HG03378 (cell line): ENCODE results near the gene GRB2.
"Not testable (repeated sequence)": the region's sequence is repeated elsewhere in the genome, so short reads cannot be mapped to it uniquely, and the experiment has no call there.

Source experiments
- ATAC-seq: cut with Tn5 transposase; IDR thresholded peaks from one replicate; pipeline ENCODE4 v1.9.1; 2021; ENCODE audit warnings: mild to moderate bottlenecking, moderate library complexity; ENCODE audit not compliant: unreplicated experiment

The GRB2 gene

DNA sequence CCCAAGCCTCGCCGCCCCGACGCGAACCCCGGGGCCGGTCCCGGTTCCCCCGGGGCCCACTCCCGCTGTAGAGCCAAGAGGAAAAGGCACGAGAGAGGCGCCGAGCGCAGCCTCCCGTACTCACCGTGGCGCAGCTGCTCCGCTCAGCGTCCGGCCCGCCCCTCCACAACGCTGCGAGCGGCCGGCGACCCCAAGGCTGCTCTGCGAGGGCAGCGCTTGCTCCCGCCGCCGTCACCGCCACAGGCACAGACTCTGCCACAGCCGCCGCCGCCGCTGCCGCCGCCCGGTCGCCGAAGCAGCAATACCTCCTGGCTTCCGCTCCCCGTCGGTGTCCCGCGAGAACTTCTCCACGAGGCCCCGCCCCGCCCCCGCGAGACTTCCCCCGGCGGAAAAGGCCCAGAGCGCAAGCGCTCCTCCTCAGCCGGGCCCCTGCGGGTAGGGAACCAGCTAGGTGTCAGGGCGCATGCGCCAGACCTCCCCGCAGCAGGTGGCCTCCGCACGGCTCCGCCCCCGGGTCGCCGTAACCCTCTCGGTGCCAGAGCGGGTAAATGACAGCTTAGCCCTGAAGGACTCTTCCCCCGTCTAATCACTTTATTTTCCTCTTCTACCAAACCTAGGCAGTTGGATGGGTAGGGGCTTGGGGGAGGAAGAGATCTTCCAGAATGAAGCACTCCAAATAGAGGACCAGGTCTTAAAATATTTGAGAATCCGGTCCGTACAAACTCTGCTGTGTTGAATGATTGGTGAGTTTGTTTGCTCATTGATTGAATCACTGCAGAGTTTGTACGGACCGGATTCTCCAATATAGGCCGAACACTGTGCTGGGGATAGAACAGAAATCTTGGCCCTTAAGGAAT is at the start of gene GRB2:
GRB2 (minus strand) TSS at position 314 of the 857 bp plus-strand sequence. CDS start 12,050 bp downstream, outside the sequence.
- peak; percentile 50 for ATAC-seq

DNA sequence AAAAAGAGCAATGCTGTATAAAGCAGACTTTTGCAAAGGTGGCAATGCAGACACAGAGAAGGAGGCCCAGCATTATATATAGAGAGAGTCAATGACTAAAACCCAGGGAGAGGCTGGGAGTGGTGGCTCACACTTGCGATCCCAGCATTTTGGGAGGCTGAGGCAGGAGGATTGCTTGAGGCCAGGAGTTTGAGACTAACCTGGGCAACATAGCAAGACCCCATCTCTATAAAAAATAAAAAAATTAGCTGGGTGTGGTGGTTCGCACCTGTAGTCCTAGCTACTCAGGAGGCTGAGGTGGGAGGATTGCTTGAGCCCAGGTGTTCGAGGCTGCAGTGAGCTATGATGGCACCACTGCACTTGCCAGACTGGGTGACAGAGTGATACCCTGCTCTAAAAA is 49.2 kb upstream of the GRB2 start:
- ATAC-seq, result not testable (repeated sequence)

DNA sequence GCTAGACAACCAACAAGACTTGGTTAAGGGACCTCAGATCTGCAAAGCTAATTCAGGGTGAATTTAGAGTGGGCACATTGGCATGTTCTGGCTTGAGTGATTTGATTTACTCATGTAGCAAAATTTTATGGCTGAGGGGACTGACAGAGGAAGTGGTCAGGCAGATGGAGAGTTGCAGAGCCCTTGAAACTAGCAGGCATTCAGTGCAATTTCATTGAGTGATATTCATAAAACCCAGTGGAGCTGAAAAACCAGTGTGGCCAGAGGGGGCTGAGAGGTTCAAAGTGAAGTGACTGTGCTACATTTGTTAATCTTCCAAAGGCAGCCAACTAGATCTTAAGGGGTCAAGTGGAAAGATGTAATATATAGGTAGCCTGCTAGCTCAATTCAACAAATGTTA is 48.7 kb upstream of the GRB2 start:
- no peak for ATAC-seq

DNA sequence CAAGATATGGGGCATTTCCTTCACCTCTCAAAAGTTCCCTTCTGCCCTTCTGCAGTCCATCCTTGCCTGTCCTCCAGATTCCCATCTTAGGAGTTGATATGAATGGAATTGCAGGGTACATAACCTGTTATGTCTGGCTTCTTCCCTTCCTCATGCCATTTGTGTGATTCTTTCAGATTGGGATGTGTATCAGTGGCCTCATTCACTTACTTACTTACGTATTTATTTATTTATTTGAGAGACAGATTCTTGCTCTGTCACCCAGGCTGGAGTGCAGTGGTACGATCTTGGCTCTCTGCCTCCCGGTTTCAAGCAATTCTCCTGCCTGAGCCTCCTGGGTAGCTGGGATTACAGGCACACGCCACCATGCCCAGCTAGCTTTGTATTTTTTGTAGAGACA is 44.8 kb upstream of the GRB2 start:
- ATAC-seq, result no peak

DNA sequence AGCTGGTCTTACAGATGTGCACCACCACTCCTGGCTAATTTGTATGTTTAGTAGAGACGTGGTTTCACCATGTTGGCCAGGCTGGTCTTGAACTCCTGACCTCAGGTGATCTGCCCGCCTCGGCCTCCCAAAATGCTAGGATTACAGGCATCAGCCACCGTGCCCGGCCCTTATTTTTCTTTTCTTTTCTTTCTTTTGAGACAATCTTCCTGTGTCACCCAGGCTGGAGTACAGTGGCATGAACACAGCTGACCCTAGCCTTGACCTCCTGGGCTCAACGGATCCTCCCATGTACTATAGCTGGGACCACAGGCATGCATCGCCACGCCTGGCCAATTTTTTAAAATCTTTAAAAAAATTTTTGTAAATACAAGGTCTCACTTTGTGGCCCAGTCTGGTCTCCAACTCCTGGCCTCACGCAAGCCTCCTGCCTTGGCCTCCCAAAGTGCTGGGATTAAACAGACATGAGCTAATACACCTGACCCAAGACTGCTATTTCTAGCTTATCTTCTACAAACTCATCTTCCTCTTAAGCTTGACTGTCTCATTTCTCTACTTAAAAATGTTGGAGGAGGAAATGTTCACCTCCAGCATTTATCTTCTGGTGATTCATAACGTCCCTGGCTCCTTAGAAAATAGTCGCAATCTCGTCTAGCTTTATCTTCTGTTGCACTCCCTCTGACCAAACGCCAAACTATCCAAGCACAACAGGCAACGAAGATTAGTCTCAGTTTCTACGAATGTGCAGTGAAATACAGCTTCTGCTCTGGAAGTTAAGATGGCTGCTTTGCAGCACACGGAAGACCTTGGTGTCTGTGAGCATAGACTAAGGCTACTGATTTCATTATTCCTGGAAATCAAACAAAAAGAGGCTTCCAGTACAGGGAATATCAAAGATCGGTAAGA is 42.7 kb upstream of the GRB2 start:
- ATAC-seq, result no peak

DNA sequence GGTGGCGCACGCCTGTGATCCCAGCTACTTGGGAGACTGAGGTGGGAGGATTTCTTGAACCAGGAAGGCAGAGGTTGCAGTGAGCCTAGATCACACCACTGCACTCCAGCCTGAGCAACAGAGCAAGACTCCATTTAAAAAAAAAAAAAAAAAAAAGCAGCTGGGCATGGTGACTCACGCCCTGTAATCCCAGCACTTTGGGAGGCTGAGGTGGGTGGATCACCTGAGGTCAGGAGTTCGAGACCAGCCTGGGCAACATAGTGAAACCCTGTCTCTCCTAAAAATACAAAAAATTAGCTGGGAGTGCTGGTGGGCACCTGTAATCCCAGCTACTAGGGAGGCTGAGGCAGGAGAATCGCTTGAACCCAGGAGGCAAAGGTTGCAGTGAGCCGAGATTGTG is 40.4 kb upstream of the GRB2 start:
- not testable (repeated sequence) for ATAC-seq

DNA sequence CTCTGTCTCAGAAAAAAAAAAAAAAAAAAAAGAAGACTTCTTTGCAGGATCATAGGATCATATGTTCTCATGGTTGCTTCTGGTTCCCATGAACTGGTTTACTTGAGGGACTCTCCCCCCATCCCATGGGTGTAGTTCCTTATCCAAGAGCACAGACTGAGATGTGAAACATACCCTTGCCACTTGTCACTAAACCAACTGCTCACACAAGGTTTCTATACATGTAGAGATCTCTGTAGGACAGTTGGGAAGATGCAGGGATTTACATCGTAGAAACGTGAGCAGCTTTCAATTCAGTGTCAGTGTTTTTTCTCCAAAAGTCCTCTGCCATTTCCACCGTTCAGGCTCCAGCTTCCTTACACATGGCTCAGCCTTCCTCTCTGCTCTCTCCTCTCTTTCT is 39.8 kb upstream of the GRB2 start:
- no peak for ATAC-seq

DNA sequence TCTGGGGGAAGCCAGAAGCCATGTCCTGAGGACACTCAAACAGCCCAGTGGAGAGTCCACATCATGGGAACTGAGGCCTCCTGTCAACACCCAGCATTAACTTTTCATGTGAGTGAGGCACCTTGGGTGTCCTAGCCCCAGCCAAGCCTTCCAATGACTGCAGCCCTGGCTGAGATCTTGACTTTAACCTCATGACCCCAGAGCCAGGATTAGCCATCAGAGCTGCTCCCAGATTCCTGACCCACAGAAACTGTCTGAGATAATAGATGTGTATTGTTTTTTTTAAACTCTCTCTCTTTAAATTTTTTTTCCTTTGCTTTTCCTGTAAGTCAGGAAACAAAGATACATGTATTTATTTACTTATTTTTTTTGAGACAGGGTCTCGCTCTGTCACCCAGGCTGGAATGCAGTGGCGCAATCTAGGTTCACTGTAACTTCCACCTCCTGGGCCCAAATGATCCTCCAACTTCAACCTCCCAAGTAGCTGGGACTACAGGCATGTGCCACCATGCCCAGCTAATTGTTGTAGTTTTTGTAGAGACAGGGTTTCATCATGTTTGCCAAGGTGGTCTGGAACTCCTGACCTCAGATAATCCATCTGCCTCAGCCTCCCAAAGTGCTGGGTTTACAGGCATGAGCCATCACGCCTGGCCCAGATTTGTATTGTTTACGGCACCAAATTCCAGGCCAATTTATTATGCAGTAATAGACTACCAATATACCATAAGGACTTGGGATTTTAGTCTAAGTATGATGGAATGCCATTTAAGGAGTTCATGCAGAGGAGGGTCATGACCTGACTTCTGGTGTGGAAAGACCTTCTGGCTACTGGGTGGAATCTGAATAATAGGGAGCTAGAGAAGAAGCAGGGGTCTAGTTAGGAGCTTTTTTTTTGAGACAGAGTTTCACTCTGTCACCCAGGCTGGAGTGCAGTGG is 37.0 kb upstream of the GRB2 start:
- no peak for ATAC-seq

DNA sequence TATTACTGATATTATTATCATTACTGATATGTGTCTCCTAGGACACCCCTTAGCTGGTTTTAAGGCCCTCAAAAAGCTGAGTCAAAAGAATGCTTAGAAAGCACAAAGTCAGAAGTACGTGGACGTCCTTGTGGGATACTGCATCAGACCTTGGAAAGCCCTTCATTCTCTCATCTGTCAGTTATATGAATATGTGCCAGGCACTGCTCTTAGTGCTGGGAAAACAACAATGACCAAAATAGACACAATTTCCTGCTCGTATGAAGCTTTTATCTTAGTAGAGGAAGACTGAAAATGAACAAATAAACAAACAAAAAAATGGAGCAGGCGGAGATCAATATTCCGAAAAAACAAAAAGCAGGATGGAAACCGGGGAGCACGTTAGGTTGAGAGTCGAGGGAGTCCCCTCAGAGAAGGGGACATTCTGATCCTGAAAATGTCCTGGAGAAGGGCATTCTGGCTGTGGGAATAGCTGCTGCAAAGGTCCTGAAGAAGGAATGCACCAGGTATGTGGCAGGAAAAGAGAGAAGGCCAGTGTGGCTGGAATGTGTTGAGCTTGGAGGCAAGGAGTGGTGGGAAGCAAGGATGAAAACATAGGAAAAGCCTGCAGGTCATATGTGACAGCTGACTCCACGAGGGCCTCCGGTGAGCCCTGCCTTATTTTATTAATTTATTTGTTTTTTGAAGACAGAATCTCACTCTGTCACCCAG is 35.4 kb upstream of the GRB2 start:
- no peak for ATAC-seq

DNA sequence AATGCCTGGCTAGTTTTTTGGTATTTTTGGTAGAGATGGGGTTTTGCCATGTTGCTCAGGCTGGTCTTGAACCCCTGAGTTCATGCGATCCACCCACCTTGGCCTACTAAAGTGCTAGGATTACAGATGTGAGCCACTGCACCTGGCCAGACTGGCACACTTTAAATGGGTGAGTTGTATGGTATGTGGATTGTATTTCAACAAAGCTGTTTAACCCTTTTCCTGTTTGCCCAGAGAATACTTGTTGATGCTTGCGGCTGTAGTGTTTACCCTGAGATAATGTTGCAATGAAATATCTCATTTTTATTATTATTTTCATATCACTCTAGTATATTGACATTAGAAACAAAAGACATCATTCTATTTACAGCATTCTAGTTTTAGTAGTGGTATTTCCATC is 33.8 kb upstream of the GRB2 start:
- no peak for ATAC-seq

DNA sequence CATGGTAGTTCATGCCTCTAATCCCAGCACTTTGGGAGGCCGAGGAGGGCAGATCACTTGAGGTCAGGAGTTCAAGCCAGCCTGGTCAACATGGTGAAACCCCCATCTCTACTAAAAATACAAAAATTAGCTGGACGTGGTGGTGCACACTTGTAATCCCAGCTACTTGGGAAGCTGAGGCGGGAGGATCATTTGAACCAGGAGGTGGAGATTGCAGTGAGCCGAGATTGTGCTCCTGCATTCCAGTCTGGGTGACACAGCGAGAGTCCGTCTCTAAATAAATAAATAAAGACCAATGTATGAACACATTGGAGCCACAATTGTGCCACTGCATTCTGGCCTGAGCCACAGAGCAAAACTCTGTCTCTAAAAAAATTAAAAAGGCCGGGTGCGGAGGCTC is 31.9 kb upstream of the GRB2 start:
- ATAC-seq, result not testable (repeated sequence)

DNA sequence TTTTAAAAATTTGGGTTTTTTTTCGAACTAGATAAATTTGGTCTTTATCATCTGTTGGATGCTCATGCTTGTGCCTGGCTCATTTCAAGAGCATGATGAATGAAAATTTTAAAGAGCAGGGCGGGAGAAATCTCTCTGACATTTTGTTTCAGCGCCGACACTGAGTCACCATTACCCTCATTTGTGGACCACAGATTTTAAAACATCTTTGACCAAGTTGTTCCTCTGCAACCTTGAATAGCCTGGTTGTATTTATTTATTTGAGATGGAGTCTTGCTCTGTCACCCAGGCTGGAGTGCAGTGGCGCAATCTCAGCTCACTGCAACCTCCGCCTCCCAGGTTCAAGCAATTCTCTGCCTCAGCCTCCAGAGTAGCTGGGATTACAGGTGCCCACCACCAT is 29.0 kb upstream of the GRB2 start:
- ATAC-seq, result not testable (repeated sequence)

DNA sequence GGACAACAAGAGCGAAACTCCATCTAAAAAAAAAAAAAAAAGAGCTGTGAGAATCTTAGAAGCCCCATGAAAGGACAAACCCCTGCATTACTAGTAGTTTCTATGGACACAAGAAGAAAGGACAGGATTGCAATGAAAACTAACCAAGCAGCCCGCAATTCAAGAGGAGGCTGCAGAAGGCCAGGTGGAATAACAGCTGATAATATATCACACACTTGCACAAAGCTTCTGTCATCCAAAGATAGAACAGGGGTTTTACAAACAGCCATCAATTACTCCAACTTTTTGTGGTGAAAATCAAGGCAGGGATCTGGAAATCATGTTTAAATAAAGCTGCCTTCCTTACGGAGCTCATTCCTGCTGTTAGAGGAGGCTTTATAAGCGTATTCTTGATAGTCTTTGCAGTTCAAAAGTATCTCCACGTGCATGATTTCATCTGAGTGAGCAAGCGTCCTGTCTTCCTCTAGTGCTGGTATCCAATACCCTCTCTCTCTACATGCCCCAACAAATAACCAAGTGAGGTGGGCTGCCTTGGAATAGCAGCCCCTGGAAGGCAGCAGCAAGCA is 27.8 kb upstream of the GRB2 start:
- ATAC-seq, result no peak

DNA sequence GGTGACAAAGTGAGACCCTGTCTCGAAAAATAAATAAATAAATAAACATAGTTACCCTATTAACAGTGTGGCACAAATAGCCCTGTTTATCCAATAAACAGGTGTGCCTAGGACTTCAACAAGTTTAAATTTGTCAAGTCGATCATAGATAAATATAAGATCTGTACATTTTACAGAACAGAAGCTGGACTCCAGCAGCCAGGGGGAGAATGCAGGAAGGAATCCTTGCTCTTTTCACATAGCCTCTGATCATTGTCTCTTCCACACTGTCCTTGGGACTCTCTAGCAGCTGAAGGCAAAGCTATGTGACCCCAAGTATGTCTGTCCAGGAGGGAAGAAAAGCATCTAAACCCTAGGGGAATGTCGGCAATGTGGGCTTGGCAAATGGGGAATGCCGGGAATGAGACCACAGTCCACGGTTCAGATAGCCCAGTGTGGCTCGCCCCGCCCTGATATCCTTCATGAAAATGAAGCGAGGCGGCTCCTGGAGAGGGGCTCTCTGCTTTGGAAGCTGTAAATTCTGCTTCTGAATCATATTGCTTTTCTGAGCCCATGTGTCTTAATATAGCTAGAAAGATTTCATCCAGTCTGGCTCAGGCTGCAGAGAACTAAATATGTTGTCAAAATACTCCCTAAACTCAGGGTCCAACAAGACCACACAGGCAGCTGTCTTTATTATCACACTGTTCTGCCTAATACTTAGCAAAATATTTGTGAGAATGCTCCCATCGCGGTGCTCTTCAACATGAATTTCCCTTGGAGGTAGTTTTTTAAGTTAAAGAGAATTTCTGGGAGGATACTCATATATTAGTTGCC is 24.9 kb upstream of the GRB2 start:
- ATAC-seq, result no peak

DNA sequence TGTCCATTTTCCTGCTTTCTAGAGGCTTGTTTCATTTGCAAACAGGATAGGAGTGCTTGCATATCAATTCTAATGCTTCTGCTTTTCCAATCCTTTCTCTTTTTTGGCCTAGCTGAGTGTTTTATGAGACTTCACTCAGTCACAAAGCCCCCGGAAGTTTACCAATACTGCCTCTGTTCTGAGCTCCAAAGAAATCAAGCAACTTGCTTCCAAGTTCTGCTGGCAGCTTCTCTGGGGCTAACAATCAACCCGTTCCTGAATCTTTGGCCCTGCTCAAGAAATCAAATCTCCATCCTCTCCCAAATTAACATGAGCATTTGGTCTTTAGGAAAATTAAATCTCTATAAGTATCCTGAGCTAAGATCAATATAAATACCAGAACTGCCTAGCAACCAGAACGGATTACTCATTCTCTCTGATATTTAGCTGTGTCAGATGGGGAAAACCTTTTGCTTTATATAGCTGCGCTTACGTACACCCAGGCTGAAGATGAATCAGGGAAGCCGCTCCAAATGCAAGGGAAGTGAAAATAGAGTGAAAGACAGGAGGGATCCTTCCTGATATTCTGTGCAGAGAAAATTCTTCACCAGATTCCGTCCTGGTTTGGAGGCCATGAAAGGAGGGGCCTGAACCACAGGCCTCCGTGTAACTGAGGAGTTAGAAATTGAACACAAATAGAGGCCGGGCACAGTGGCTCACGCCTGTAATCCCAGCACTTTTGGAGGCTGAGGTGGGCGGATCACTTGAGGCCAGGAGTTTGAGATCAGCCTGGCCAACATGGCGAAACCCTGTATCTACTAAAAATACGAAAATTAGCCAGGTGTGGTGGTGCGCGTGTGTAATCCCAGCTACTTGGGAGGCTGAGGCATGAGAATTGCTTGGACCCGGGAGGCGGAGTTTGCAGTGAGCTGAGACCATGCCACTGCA is 23.3 kb upstream of the GRB2 start:
- ATAC-seq, result no peak

DNA sequence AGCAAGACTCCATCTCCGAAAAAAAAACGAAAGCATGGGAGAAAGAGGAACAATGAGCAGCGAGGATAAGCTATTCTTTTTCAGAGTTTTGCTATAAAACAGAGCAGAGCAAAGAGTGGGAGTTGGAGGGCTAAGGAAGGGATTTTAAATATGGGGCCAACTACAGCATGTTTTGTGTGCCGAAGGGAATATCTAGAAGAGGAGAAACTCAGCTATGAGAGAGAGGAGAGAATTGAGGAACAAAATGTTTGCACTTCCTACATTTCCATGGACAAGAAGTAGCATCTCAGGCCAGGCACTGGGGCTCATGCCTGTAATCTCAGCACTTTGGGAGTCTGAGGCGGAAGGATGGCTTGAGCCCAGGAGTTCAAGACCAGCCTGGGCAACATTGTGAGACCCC is 13.1 kb upstream of the GRB2 start:
- ATAC-seq, result no peak

DNA sequence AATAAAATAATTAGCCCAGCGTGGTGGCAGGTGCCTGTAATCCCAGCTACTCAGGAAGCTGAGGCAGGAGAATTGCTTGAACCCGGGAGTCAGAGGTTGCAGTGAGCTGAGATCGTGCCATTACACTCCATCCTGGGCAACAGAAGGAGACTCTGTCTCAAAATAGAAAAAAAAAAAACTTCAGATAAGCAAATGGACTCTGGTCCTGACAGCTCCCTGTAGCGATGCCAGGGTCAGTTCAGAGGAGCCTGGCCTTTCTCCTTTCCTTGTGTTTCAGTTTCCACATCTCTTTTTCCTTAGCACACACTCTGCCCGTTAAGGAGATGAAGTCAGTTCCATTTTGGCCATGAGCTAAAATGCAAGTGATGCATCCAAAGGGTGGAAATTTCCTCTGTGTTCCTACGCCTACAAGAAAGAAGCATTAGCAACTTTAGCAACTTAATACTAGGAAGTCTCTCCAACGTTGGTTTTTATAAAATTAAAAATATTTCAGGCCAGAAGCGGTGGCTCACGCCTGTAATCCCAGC is 11.6 kb upstream of the GRB2 start:
- no peak for ATAC-seq

DNA sequence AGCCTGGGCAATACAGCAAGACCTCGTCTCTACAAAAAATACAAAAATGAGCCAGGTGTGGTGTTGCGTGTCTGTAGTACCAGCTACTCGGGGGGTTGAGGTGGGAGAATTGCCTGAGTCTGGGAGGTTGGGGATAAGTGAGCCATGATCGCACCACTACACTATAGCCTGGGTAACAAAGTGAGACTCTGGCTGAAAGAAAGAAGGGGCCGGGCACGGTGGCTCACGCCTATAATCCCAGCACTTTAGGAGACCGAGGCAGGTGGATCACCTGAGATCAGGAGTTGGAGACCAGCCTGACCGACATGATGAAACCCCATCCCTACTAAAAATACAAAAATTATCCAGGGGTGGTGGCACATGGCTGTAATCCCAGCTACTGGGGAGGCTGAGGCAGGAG is 10.5 kb upstream of the GRB2 start:
- ATAC-seq, result no peak
